ENCODE measurements around the gene PLSCR5. TPM values are rescaled to one million over a fixed set of nuclear protein-coding genes. Genes with fewer than 3 reads are reported as not detected.

The PLSCR5 gene
- total RNA-seq, 3 donors from 2014 or later = not detected

- no peaks in the 10 kb centered on the region for H3K36me3 ChIP-seq (ENCODE audit: low read depth)
- intact Hi-C loops (cut with DNase I, micrococcal nuclease) = no loop called here
- H3K4me3 ChIP-seq = no peak overlapping the region
- DNase-seq = no peak
- TF ChIP-seq CTCF (IDR thresholded peaks at IDR 0.05) = no peak
- ATAC-seq = peak; percentile 96
- H3K4me1 ChIP-seq (ENCODE audit: low read depth) = no peaks in the 10 kb centered on the region
- no peaks in the 10 kb centered on the region for H3K9me3 ChIP-seq
Measured at GRCh38 chr3:146550743-146551510, 54.2 kb downstream of the PLSCR5 start.

- H3K4me3 ChIP-seq = no peak overlapping the region
- TF ChIP-seq CTCF (IDR thresholded peaks at IDR 0.05) = no peak
- intact Hi-C loops (cut with DNase I, micrococcal nuclease) = no loop called here
- no peaks in the 10 kb centered on the region for H3K4me1 ChIP-seq (ENCODE audit: low read depth)
- no peaks in the 10 kb centered on the region for H3K9me3 ChIP-seq
- H3K36me3 ChIP-seq (ENCODE audit: low read depth) = no peaks in the 10 kb centered on the region
- ATAC-seq = no peak
- no peak for DNase-seq
Measured at GRCh38 chr3:146550070-146550615, 55.0 kb downstream of the PLSCR5 start.

- no peaks in the 10 kb centered on the region for H3K4me1 ChIP-seq (ENCODE audit: low read depth)
- intact Hi-C loops (cut with DNase I, micrococcal nuclease) = no loop called here
- no peak for TF ChIP-seq CTCF (IDR thresholded peaks at IDR 0.05)
- no peaks in the 10 kb centered on the region for H3K9me3 ChIP-seq
- H3K4me3 ChIP-seq = no peak overlapping the region
- ATAC-seq = no peak
- no peaks in the 10 kb centered on the region for H3K36me3 ChIP-seq (ENCODE audit: low read depth)
- no peak for DNase-seq
Measured at GRCh38 chr3:146547235-146547835, 57.8 kb downstream of the PLSCR5 start.

- no peak overlapping the region for H3K4me3 ChIP-seq
- no peak for ATAC-seq
- intact Hi-C loops (cut with DNase I, micrococcal nuclease) = no loop called here
- H3K4me1 ChIP-seq (ENCODE audit: low read depth) = peaks cover 2% of the 10 kb centered on the region
- no peaks in the 10 kb centered on the region for H3K36me3 ChIP-seq (ENCODE audit: low read depth)
- TF ChIP-seq CTCF (IDR thresholded peaks at IDR 0.05) = no peak
- DNase-seq = no peak
- H3K9me3 ChIP-seq = no peaks in the 10 kb centered on the region
Measured at GRCh38 chr3:146546366-146546965, 58.7 kb downstream of the PLSCR5 start.

- Histone ChIP-seq H3K9me3 (no peaks in the 10 kb centered on the region), H3K36me3 (ENCODE audit: low read depth) (no peaks in the 10 kb centered on the region), H3K4me3 (peak overlapping the region; percentile 35), H3K4me1 (ENCODE audit: low read depth) (peaks cover 15% of the 10 kb centered on the region)
- no peak for DNase-seq
- no peak for ATAC-seq
- TF ChIP-seq CTCF (IDR thresholded peaks at IDR 0.05) = no peak
- intact Hi-C loops (cut with DNase I, micrococcal nuclease) = loop anchor here in 1 of 2 donors (5.0 kb wide), 1 partner anchor 38 kb away; no protein-coding TSS in a partner anchor
Measured at GRCh38 chr3:146544929-146545528, 60.1 kb downstream of the PLSCR5 start.

All from mucosa of descending colon (tissue), 3 donors.